ENCODE results near the gene FCHO2.
A peak's percentile ranks its signal among the peaks of the same experiment; 100 is the strongest.

The FCHO2 gene

GRCh38 chr5:73030995-73031394, 75.2 kb downstream of the FCHO2 start:
- no peak for DNase-seq

DNA sequence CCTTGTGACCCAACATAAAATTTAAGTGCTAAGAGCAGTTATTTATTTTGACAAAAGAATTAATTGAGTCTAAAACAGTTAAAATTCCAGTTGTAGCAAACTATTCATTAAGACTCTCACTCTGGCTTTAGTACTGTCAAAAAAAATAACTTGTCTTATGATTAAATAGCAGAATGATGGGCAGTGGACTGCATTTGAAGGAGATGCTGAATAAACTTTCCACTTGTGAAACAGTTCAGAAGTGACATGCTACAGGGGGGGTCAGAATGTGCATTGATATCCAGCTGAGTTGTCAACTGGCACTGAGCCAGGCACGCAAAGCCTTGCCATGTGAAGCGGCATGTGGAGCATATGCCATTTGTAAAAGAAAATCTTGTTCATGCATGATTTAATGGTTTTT, 76.0 kb downstream of the FCHO2 start:
- no peak for DNase-seq

DNA sequence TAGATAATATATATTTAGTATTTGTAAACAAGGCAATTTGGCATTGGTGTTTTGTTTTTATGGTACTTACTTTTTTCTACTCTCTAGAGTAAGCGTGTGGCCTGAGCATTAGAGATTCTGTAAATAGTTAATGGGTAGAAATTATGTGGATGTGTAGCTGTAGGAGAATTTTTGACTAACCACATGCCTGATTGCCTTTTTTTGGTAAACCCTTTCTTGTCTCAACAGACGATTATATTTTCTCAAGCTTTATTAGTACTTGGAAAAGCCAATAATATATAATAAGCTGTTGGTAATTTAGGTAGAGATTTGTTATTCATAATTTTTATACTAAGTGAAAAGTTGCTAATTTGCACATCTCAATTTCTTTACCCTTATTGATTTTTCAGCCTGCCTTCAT, 76.8 kb downstream of the FCHO2 start:
- DNase-seq: no peak

DNA sequence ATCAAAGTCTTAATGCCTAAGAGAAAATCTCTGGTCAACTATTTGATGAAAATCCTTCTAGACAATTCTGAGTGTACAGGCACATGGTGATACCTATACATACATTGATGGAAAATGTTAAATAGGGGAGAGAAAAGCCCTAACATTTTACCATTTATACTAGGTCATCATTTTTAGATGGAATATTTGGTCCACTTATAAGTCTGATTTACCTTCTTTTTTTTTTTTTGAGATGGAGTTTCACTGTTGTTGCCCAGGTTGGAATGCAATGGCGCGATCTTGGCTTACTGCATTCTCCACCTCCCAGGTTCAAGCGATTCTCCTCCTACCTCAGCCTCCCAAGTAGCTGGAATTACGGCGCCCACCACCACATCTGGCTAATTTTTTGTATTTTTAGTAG, 81.7 kb downstream of the FCHO2 start:
- DNase-seq: no peak

GRCh38 chr5:73039082-73039481, 83.2 kb downstream of the FCHO2 start:
- no peak for DNase-seq

GRCh38 chr5:73042993-73043392, 87.2 kb downstream of the FCHO2 start:
- DNase-seq: no peak

GRCh38 chr5:73044546-73044945, 88.7 kb downstream of the FCHO2 start:
- DNase-seq: no peak

DNA sequence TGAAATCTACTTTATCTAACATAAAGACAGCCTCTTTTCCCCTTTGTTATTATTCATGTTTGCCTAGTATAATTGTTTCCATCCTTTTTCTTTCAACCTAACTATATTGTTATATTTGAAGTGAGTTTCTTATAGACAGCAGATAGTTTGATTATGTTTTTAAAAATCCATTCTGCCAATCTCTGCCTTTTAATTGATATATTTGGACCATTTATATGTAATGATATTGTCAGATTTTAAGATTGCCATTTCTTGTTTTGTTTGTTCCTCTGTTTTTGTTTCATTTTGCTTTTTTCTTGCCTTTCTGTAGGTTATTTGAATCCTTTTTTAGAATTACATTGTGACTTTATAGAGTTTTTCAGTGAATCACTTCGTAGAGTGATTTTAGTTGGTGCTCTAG, 89.8 kb downstream of the FCHO2 start:
- DNase-seq: no peak

DNA sequence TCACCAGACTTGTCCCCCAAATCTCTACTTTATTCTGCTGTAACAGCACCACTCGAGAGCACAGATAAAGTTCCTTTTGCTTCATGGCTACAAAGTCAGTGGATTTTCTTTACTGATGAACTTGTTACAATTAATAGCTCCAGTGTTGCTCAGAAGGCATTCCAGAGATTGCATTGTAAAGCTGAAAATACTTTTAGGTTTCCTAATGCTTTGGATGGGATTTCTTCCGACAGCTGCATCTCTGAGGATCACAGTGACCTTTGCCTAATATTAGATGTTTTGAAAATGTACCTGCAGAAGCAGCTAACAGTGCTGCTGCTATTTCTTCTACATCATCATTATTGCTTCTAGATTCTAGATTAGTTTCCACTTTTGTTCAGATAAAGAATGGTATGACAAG, 105.8 kb downstream of the FCHO2 start:
- no peak for DNase-seq

- DNase-seq: no peak
Observed at GRCh38 chr5:73066466-73066865, 110.6 kb downstream of the FCHO2 start.

DNA sequence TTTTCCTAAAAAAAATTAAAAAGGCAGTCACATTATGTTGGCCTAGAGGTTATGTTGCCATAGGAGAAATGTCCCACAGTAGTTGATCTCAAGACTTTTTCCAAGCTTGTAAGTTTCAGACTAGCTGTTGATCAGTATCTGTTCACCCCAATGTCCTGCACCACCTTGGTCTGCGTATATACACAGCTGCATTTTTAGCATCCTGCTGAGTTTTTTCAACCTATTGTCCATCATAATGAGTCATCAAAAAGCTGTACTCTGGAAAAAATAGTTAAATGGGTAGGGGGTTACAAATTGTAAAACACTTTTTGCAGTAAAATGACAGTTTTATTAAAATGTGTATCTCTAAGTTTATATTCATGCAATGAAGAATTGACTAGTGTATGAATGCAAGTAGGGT, 111.4 kb downstream of the FCHO2 start:
- no peak for DNase-seq

DNA sequence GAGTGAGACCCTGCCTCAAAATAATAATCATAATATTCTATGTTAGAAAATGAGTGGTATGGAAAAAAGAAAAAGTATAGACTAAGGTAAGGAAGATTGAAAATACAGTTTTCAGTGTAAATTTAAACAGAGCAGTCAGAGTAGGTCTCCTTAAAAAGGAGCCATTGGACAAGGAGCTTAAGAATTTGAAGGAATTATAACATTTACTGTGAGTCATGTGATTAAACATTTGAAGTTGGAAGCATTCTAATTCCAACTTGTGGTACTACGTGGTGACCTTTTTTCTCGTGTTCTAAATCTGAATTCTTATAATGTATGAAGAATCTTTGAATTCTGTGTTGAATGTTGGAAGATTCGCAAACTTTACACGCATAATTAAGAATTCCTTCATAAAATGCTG, 125.3 kb downstream of the FCHO2 start:
- DNase-seq: no peak

GRCh38 chr5:73088026-73088425, 132.2 kb downstream of the FCHO2 start:
- no peak for DNase-seq

DNA sequence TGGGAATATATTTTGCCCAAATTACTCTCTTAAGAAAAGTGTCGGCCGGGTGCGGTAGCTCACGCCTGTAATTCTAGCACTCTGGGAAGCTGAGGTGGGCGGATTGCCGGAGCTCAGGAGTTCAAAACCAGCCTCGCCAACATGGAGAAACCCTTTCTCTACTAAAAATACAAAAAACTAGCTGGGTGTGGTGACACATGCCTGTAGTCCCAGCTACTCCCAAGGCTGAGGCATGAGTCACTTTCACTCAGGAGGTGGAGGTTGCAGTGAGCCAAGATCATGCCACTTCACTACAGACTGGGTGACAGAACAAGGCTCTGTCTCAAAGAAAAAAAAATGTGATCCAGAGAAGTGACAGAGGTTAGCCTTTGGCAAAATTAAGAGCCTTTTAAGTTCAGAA, 138.1 kb downstream of the FCHO2 start:
- DNase-seq: no peak

DNA sequence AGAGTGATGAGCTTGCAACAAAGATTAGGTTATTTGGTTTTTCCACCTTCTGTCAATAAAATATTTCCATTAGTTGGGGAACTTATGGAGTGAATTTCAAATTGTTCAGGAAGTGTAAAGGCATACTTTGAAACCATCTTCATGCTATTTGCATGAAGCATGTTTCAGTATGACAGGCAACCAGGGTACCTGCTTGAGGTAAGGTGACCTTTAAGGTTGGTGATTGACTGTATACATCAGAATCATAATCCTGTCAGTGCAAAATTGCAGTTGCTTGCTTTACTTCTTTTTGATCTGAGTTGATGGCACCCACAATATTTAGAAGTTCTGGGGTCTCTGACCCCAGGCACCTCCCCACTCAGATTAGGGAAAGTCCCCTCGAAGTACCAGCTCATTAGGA, 138.6 kb downstream of the FCHO2 start:
- DNase-seq: no peak

- DNase-seq: peak in 1 of 2 donors; percentile 5
Observed at GRCh38 chr5:73095564-73096238, 139.9 kb downstream of the FCHO2 start.

GRCh38 chr5:73096239-73096575, 140.4 kb downstream of the FCHO2 start:
- DNase-seq: peak in 1 of 2 donors; percentile 6

DNA sequence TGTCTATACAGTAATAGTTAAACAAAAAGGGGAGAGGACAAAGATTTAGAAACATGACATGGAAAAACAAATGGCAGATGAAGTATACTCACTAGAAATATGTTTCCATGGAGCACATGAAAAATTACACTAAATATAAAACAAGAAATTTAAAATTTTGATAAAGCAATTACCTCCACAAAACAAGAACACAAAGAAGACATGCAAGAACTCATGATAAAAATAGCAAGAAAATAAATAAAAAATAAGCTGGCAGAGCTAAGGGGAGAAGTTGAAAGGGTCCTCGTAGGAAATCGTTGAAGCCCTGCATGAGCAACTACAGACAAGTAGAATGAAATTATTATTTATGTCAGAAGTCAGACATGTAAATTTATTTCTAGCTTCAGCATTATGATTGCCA, 141.9 kb downstream of the FCHO2 start:
- no peak for DNase-seq

- no peak for DNase-seq
Observed at GRCh38 chr5:73100109-73100508, 144.3 kb downstream of the FCHO2 start.

GRCh38 chr5:73103870-73104299, 148.0 kb downstream of the FCHO2 start:
- no peak for DNase-seq

- no peak for DNase-seq
Observed at GRCh38 chr5:73104326-73104725, 148.5 kb downstream of the FCHO2 start.

DNA sequence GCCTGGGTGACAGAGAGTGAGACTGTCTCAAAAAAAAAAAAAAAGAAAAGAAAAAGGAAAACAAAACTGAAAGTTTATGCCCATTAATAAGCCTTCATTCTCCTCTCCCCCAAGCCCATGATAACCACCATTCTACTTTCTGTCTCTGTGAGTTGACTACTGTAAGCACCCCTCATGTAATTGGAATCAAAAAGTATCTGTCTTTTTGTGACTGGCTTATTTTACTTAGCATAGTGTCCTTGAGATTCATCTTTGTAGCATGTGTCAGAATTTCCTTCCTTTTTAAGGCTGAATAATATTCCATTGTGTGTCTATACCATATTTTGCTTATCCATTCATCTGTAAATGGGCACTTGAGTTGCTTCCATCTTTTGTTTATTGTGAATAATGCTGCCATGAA, 150.5 kb downstream of the FCHO2 start:
- no peak for DNase-seq

DNA sequence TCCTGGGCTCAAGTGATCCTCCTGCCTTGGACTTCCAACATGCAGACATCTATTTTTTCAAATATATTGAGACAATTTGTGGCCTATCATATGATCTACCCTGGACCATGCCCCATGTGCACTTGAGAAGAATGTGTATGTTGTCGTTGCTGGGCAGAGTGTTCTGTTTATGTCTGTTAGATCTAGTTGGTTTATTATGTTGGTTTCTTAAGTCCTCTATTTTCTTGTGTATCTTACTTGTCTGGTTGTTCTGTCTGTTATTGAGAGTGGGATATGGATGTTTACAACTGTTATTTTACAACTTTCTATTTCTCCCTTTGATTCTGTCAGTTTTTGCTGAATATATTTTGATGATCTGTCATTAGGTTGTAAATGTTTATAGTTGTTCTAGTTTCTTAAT, 154.3 kb downstream of the FCHO2 start:
- no peak for DNase-seq

DNA sequence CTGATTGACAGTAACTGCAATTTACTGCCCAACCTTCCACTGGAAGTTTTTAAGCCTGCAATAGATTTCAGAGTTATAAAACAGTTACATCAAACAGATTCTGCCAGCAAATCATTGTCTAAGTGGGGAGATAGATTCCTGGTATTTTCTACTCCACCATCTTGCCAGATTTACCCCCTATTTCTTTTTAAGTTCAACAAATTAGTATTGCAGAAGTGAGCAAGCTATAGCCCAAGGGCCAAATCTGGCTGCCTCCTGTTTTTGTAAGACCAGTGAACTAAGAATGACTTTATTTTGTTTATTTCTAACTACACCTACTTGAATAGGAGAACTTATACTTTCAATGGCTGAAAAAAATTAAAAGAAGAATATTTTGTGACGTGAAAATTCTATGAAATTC, 155.7 kb downstream of the FCHO2 start:
- DNase-seq: no peak

DNA sequence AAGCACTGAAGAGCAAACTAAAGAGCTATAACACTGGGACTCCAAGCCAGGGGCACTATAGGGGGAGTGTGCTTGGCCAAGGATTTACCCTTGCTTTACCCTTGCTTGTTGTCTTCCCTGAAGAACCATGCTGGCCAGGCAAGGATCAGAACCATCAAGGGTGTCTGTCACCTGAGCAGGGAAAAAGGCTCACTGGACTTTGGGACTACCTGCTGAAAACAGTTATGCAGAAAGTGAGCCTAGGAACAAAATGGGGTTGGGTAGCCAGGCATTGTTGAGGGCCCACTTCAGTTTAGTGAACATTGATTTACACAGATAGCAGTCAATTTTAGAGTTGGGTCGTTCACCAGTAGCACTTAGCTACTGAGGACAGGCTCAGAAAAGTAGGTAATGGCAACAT, 156.5 kb downstream of the FCHO2 start:
- no peak for DNase-seq
